Measurements from ENCODE around the gene CACNA1B. TPM values are rescaled to one million over a fixed set of nuclear protein-coding genes. Genes with fewer than 3 reads are reported as not detected.

CACNA1B gene
- polyA plus RNA-seq, 1 experiment, result 0.01 TPM

DNA sequence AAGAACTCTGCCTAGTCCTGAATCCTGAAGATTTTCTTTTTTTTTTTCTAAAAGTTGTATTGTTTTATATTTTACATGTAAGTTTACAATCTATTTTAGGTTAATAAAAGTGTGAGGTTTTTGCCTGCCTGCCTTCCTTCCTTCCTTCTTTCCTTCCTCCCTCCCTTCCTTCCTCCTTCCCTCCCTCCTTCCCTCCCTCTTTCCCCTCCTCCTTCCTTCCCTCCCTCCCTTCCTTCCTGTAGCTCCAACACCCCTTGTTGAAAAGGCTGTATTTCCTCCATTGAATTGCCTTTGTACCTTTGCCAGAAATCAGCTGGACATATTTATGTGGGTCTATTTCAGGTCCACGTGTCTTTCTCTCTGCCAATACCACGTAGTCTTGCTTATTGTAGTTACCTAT, 46.6 kb downstream of the CACNA1B start:
- H3K27me3 ChIP-seq (ENCODE audit: control insufficient read depth, insufficient read depth, low read length), result no peaks in the 10 kb centered on the region
- POLR2A ChIA-PET, result no interaction called here
- H3K9me3 ChIP-seq (ENCODE audit: control insufficient read depth, insufficient read depth, low read length), result peaks cover 43% of the 10 kb centered on the region
- TF ChIP-seq, protein P1, sequence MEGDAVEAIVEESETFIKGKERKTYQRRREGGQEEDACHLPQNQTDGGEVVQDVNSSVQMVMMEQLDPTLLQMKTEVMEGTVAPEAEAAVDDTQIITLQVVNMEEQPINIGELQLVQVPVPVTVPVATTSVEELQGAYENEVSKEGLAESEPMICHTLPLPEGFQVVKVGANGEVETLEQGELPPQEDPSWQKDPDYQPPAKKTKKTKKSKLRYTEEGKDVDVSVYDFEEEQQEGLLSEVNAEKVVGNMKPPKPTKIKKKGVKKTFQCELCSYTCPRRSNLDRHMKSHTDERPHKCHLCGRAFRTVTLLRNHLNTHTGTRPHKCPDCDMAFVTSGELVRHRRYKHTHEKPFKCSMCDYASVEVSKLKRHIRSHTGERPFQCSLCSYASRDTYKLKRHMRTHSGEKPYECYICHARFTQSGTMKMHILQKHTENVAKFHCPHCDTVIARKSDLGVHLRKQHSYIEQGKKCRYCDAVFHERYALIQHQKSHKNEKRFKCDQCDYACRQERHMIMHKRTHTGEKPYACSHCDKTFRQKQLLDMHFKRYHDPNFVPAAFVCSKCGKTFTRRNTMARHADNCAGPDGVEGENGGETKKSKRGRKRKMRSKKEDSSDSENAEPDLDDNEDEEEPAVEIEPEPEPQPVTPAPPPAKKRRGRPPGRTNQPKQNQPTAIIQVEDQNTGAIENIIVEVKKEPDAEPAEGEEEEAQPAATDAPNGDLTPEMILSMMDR (IDR thresholded peaks at IDR 0.05; ENCODE audit: low read depth, low read length), result no peak
- H3K27ac ChIP-seq (ENCODE audit: low read depth, low read length), result no peak overlapping the region
- CTCF ChIA-PET, result no interaction called here
- H3K4me3 ChIP-seq (ENCODE audit: low read depth, low read length), result no peak overlapping the region
- no peak for DNase-seq (ENCODE audit: low read depth, low spot score)

DNA sequence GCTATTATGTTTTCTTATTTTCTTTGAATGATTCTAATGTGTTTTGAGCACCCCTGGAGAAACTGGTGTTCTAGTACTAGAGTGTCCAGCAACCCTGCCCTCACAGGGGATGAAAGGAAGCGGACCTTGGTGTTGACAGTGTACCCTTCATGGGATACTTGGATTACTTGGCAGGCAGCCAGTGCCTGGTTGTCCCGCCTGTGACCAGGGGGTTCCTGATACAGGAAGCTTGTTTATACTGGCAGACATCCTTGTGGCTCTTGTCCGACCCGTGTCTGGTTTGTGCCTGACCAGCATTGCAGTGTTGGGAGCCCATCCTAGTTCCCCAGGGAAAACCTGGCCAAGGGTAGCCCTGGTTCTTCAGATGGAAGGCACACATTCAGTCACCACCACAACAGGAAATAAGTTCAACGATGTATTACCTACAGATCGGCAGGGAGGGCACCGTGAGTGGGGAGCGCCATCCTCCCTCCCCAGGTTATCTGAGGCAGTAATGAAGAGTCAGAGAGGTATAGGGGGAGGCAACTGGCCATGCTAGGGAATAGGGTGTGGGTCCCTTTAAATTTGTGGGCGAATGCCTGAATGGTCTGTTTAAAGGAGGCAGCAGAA, 47.3 kb downstream of the CACNA1B start:
- CTCF ChIA-PET, result no interaction called here
- no peak for DNase-seq (ENCODE audit: low read depth, low spot score)
- POLR2A ChIA-PET, result no interaction called here
- Histone ChIP-seq H3K4me3 (ENCODE audit: low read depth, low read length) (no peak overlapping the region), H3K9me3 (ENCODE audit: control insufficient read depth, insufficient read depth, low read length) (peaks cover 41% of the 10 kb centered on the region), H3K27ac (ENCODE audit: low read depth, low read length) (no peak overlapping the region), H3K27me3 (ENCODE audit: control insufficient read depth, insufficient read depth, low read length) (no peaks in the 10 kb centered on the region)
- TF ChIP-seq, protein P1 (IDR thresholded peaks at IDR 0.05; ENCODE audit: low read depth, low read length), result no peak

DNA sequence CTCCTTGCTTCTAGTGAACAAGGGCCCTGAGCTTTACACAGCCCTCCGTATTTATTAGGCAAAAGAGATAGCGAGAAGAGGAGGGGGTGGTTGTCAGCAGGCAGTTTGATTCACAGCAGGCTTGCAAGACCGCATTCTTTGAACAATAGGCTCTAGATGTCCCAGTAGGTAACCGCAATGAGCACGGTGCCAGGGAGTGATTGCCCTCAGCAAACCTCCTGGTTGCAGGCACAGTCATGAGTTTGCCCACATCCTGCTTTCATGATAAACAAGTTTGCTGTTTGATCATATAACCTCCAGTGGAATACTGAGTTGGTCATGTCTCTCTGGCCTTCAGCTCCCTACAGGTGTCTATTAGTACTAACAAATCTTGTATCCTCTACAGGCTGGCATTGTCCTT, 66.1 kb downstream of the CACNA1B start:
- no peak overlapping the region for H3K27ac ChIP-seq (ENCODE audit: low read depth, low read length)
- DNase-seq (ENCODE audit: low read depth, low spot score), result no peak
- H3K4me3 ChIP-seq (ENCODE audit: low read depth, low read length), result no peak overlapping the region
- ChIA-PET POLR2A (no interaction called here), CTCF (no interaction called here)
- H3K9me3 ChIP-seq (ENCODE audit: control insufficient read depth, insufficient read depth, low read length), result peaks cover 33% of the 10 kb centered on the region
- TF ChIP-seq, protein P1 (IDR thresholded peaks at IDR 0.05; ENCODE audit: low read depth, low read length), result no peak
- no peaks in the 10 kb centered on the region for H3K27me3 ChIP-seq (ENCODE audit: control insufficient read depth, insufficient read depth, low read length)

DNA sequence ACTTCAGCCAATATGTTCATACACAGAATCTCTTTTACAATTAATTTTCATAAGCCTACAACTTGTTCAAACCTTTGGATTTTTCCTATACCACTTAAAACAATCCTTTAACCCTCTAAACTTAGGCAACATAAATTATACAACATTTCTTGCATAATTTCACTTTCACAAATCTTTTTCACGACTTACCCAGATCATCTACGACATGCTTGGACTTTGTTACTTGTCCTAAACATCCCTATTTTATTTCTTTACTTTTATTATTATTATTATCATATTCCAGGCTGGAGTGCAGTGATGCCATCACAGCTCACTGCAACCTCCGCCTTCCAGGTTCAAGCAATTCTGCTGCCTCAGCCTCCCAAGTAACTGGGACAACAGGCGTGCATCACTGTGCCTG, 68.0 kb downstream of the CACNA1B start:
- ChIA-PET CTCF (no interaction called here), POLR2A (no interaction called here)
- no peak for DNase-seq (ENCODE audit: low read depth, low spot score)
- no peak overlapping the region for H3K27ac ChIP-seq (ENCODE audit: low read depth, low read length)
- no peaks in the 10 kb centered on the region for H3K27me3 ChIP-seq (ENCODE audit: control insufficient read depth, insufficient read depth, low read length)
- no peak overlapping the region for H3K4me3 ChIP-seq (ENCODE audit: low read depth, low read length)
- TF ChIP-seq, protein P1 (IDR thresholded peaks at IDR 0.05; ENCODE audit: low read depth, low read length), result no peak
- peaks cover 52% of the 10 kb centered on the region for H3K9me3 ChIP-seq (ENCODE audit: control insufficient read depth, insufficient read depth, low read length)

DNA sequence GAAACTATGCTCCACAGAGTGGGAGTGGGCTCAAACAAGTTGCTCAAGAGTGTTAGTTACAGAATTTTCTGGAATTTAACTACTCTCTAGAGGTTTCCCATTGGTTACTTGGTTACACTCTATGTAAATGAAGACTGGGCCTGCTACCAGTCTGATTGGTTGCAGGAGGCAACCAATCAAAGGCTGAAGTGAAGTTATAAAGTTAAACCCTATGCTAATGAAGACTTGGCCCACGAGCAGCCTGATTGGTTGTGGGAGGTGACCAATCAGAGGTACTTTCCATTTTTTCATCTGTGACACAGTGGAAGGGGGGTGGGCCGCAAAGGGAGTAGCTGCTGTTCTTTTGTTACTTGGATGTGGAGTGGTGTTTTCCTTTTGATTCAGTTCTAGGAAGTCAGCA, 69.4 kb downstream of the CACNA1B start:
- Histone ChIP-seq H3K4me3 (ENCODE audit: low read depth, low read length) (no peak overlapping the region), H3K27me3 (ENCODE audit: control insufficient read depth, insufficient read depth, low read length) (no peaks in the 10 kb centered on the region), H3K27ac (ENCODE audit: low read depth, low read length) (no peak overlapping the region), H3K9me3 (ENCODE audit: control insufficient read depth, insufficient read depth, low read length) (peaks cover 64% of the 10 kb centered on the region)
- TF ChIP-seq, protein P1 (IDR thresholded peaks at IDR 0.05; ENCODE audit: low read depth, low read length), result no peak
- DNase-seq (ENCODE audit: low read depth, low spot score), result no peak
- ChIA-PET POLR2A (no interaction called here), CTCF (no interaction called here)

Measured in AG04450 (cell line).